ENCODE data around the gene NDUFA8.

DNA sequence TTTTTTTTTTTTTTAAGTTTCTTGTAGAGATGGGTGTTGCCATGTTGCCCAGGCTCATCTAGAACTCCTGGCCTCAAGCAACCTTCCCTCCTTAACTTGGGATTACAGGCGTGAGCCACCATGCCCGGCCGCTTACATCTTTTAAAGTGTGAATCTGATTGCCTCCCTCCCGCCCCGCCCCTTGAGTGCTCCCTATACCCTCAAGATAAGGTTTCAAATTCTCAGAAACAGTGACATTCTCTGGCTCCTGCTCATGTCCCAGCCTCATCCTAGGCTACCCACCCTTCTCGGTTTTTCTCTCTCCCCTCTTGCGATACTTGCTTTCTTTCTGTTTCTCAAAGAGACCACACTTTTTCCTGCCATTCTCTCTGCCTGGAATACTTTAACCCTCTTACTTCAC, 12.6 kb upstream of the NDUFA8 start:
- TF ChIP-seq CTCF (conservative IDR thresholded peaks at IDR 0.05) (no peak), ZFX (IDR thresholded peaks at IDR 0.05) (no peak)

All from C4-2B (cell line).